Panc1 (cell line): ENCODE results near the gene MIA2. TPM values are rescaled to one million over a fixed set of nuclear protein-coding genes. Genes with fewer than 3 reads are reported as not detected.

Experiments
- ATAC-seq: fragments of 200-7000 bp; cut with Tn5 transposase; 2 replicates; pipeline ENCODE4 v1.9.1; 2020; ENCODE audit warnings: mild to moderate bottlenecking, moderate library complexity
- BruUV-seq: library from RNA; stranded (reverse); fragments of 400-500 nt; replicated peaks from 2 replicates; lab custom pipeline; 2021; lab: Mats Ljungman, UMichigan
- CTCF ChIA-PET: fragments of 300-600 bp; sonication (Branson Sonifier 250); formaldehyde crosslinking; loops from one replicate; lab custom pipeline; 2022; ENCODE audit warnings: antibody characterized with exemption; lab: Charles Lee
- POLR2A ChIA-PET: fragments of 300-600 bp; sonication (Branson Sonifier 250); formaldehyde crosslinking; loops from one replicate; lab custom pipeline; 2022; ENCODE audit warnings: antibody characterized with exemption; lab: Charles Lee
- DNase-seq: peaks from one replicate; pipeline ENCODE4 v3.0.0-alpha.2; 2010; ENCODE audit warnings: low read depth, low spot score
- H3K27ac ChIP-seq: 2 replicates; pipeline ENCODE4 v1.5.1; 2011; ENCODE audit warnings: mild to moderate bottlenecking, low read length, inconsistent platforms
- H3K27me3 ChIP-seq: fragments of 200-500 bp; sonication (Bioruptor generic); 2 replicates; pipeline ENCODE4 v1.6.0; 2014; ENCODE audit warnings: low read length, inconsistent platforms; ENCODE audit not compliant: control insufficient read depth, insufficient read depth
- H3K36me3 ChIP-seq: fragments of 200-500 bp; sonication (Bioruptor generic); 2 replicates; pipeline ENCODE4 v1.5.1; 2014; ENCODE audit warnings: inconsistent platforms, mild to moderate bottlenecking, low read length, moderate library complexity; ENCODE audit not compliant: control insufficient read depth, insufficient read depth
- H3K4me1 ChIP-seq: 2 replicates; pipeline ENCODE4 v1.5.1; 2011; ENCODE audit warnings: inconsistent platforms, mild to moderate bottlenecking, low read length, moderate library complexity; ENCODE audit not compliant: control insufficient read depth, insufficient read depth
- H3K4me3 ChIP-seq, 2 experiments: 2 replicates each; pipeline ENCODE4 v1.5.1; 2011 to 2012; ENCODE audit warnings: low read depth in 2 of 2, low read length in 2 of 2, mild to moderate bottlenecking in 2 of 2, inconsistent platforms in 1 of 2, moderate library complexity in 1 of 2
- H3K9me3 ChIP-seq: fragments of 200-500 bp; sonication (Bioruptor generic); 2 replicates; pipeline ENCODE4 v1.5.1; 2014; ENCODE audit warnings: low read depth, mild to moderate bottlenecking, inconsistent platforms, low read length, moderate library complexity; ENCODE audit not compliant: control insufficient read depth, insufficient read depth
- POLR2AphosphoS5 ChIP-seq: IDR thresholded peaks from 2 replicates; pipeline ENCODE4 v1.6.1; 2012; ENCODE audit warnings: mild to moderate bottlenecking, low read depth, low read length, moderate library complexity
- REST ChIP-seq, 2 experiments: IDR thresholded peaks; 2 replicates each; pipeline ENCODE4 v1.6.1; 2011 to 2012; ENCODE audit warnings: low read depth in 2 of 2, control low read depth in 1 of 2, low read length in 1 of 2, mild to moderate bottlenecking in 1 of 2, moderate library complexity in 1 of 2; ENCODE audit not compliant: insufficient read depth in 1 of 2
- SIN3A ChIP-seq: IDR thresholded peaks from 2 replicates; pipeline ENCODE4 v1.6.1; 2012; ENCODE audit warnings: low read depth, mild to moderate bottlenecking, low read length, moderate library complexity, borderline replicate concordance; ENCODE audit not compliant: insufficient read depth
- TCF7L2 ChIP-seq: IDR thresholded peaks from 2 replicates; pipeline ENCODE4 v1.6.1; 2011; ENCODE audit warnings: mild to moderate bottlenecking, low read depth, low read length, inconsistent platforms
- in situ Hi-C: cut with HindIII; loops from 2 replicates; pipeline ENCODE4 v1.10.0; 2016; ENCODE audit warnings: low sequenced_read_pairs, low pct_unique_long_range_greater_than_20kb
- intact Hi-C: fragments of 100-400 bp; cut with micrococcal nuclease; formaldehyde crosslinking; loops from one replicate; pipeline ENCODE4 v1.10.0; 2022; ENCODE audit not compliant: unreplicated experiment
- total RNA-seq: library from RNA; stranded (reverse); gene quantifications from one replicate; pipeline ENCODE4 v1.2.1, GENCODE V29; 2021; ENCODE audit not compliant: unreplicated experiment
- TF ChIP-seq, protein P1 (sequence below): fragments of 450-650 bp; IDR thresholded peaks from 2 replicates; pipeline ENCODE4 v1.5.1; 2017; ENCODE audit warnings: mild to moderate bottlenecking

Gene MIA2
- total RNA-seq, 1 experiment from 2014 or later = 19.2 TPM

- POLR2A ChIA-PET = no interaction called here
- intact Hi-C loops (no loop called here), in situ Hi-C loops (no loop called here)
- no peak for ATAC-seq
- CTCF ChIA-PET = no interaction called here
- no peaks in the 10 kb centered on the region for H3K27me3 ChIP-seq
- H3K36me3 ChIP-seq = no peaks in the 10 kb centered on the region
- no peak for DNase-seq
- H3K27ac ChIP-seq = no peak overlapping the region
- no peaks in the 10 kb centered on the region for H3K9me3 ChIP-seq
- TF ChIP-seq POLR2AphosphoS5 (no peak), REST (IDR thresholded peaks at IDR 0.05; ENCODE audit: insufficient read depth in 1 of 2, low read depth in 2 of 2, low read length in 1 of 2) (no peak), SIN3A (no peak), TCF7L2 (no peak)
- TF ChIP-seq, protein P1, sequence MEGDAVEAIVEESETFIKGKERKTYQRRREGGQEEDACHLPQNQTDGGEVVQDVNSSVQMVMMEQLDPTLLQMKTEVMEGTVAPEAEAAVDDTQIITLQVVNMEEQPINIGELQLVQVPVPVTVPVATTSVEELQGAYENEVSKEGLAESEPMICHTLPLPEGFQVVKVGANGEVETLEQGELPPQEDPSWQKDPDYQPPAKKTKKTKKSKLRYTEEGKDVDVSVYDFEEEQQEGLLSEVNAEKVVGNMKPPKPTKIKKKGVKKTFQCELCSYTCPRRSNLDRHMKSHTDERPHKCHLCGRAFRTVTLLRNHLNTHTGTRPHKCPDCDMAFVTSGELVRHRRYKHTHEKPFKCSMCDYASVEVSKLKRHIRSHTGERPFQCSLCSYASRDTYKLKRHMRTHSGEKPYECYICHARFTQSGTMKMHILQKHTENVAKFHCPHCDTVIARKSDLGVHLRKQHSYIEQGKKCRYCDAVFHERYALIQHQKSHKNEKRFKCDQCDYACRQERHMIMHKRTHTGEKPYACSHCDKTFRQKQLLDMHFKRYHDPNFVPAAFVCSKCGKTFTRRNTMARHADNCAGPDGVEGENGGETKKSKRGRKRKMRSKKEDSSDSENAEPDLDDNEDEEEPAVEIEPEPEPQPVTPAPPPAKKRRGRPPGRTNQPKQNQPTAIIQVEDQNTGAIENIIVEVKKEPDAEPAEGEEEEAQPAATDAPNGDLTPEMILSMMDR = no peak
- no peak overlapping the region for H3K4me3 ChIP-seq
- BruUV-seq = no TSS peak
- H3K4me1 ChIP-seq = no peaks in the 10 kb centered on the region
These were observed 7.1 kb downstream of the MIA2 start for GRCh38 chr14:39240769-39241168.

GRCh38 chr14:39241637-39242036 is 7.9 kb downstream of the MIA2 start:
- intact Hi-C loops (no loop called here), in situ Hi-C loops (no loop called here)
- H3K27me3 ChIP-seq = no peaks in the 10 kb centered on the region
- no peak overlapping the region for H3K4me3 ChIP-seq
- no peak for TF ChIP-seq REST (IDR thresholded peaks at IDR 0.05; ENCODE audit: insufficient read depth in 1 of 2, low read depth in 2 of 2, low read length in 1 of 2)
- TF ChIP-seq POLR2AphosphoS5 = no peak
- TF ChIP-seq, protein P1 = no peak
- no peak for TF ChIP-seq TCF7L2
- no peak for TF ChIP-seq SIN3A
- POLR2A ChIA-PET = no interaction called here
- DNase-seq (no peak), ATAC-seq (no peak)
- H3K9me3 ChIP-seq = no peaks in the 10 kb centered on the region
- BruUV-seq = no TSS peak
- no peak overlapping the region for H3K27ac ChIP-seq
- no peaks in the 10 kb centered on the region for H3K36me3 ChIP-seq
- CTCF ChIA-PET = no interaction called here
- no peaks in the 10 kb centered on the region for H3K4me1 ChIP-seq
